Endothelial cell (in vitro differentiated cells): Measurements from ENCODE around the gene ZNF579. TPM values are rescaled to one million over a fixed set of nuclear protein-coding genes. Genes with fewer than 3 reads are reported as not detected.

ENCODE experiments used
- DNase-seq: peaks from one replicate; pipeline ENCODE4 v3.0.0; 2021; ENCODE audit warnings: low spot score
- H3K27ac Mint-ChIP-seq: one replicate; pipeline ENCODE4 v1.8.0; 2021; ENCODE audit warnings: mixed read lengths, inconsistent platforms; ENCODE audit not compliant: unreplicated experiment
- H3K27me3 Mint-ChIP-seq: one replicate; pipeline ENCODE4 v1.8.0; 2021; ENCODE audit warnings: mild to moderate bottlenecking, moderate library complexity, mixed read lengths, inconsistent platforms; ENCODE audit not compliant: unreplicated experiment
- H3K36me3 Mint-ChIP-seq: one replicate; pipeline ENCODE4 v1.8.0; 2021; ENCODE audit warnings: mild to moderate bottlenecking, low read depth, mixed read lengths, inconsistent platforms; ENCODE audit not compliant: unreplicated experiment
- H3K4me1 Mint-ChIP-seq: one replicate; pipeline ENCODE4 v1.8.0; 2021; ENCODE audit warnings: mild to moderate bottlenecking, mixed read lengths, inconsistent platforms; ENCODE audit not compliant: unreplicated experiment
- H3K4me3 Mint-ChIP-seq: one replicate; pipeline ENCODE4 v1.8.0; 2021; ENCODE audit warnings: mild to moderate bottlenecking, mixed read lengths, inconsistent platforms; ENCODE audit not compliant: unreplicated experiment
- H3K9me3 Mint-ChIP-seq: one replicate; pipeline ENCODE4 v1.8.0; 2021; ENCODE audit warnings: mixed read lengths, inconsistent platforms; ENCODE audit not compliant: unreplicated experiment
- total RNA-seq: library from RNA; stranded (reverse); fragmentation: NEBNext Ultra II Directional; extraction: Animal tissue kit (Norgen Biotek cat#: 25700); gene quantifications from one replicate; pipeline ENCODE4 v1.2.1, GENCODE V29; 2021; ENCODE audit not compliant: unreplicated experiment
- TF ChIP-seq, protein P1 (sequence below): fragments of 200-600 bp; sonication (generic); IDR thresholded peaks from one replicate; pipeline ENCODE4 v1.5.0; 2021; ENCODE audit warnings: antibody characterized with exemption; ENCODE audit not compliant: unreplicated experiment

ZNF579 gene
- total RNA-seq, 1 donor from 2014 or later = 36.4 TPM

DNA sequence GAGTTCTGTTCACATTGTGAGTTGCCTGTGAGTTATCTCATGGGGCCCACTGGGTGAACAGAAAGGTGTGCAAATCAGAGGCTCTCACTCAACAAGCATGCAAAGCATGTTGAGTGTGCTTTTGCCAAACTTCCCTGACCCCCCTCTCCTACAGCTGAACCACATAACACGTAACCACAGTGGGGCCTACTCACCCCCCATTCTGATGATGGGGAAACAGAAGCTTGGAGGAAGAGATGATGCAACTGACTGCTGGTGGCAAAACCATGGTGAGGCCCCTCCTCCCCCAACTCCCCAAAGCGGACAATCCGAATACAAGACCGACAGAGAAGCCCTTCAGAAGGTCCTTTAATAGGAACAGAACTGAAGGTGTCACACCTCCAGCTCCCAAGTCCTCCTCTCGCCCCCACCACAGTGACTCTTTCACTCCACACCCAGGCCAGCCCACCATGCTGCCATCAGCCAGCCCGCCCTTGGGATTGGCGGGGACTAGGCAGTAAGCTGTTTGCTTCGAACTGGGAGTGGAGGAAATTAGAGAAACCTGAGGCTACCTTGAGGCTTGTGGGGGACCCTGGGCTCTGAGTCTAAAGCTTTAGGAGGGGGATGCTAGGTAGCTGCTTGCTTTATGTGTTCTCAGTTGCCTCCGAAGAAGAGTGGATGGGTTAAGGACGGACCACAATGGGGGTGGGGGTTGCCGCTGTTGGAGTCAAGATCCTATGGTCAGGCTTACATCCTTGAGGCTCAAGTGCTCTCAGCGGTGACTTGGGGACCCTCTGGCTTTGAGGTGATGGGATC, 40.0 kb upstream of the ZNF579 start:
- TF ChIP-seq, protein P1, sequence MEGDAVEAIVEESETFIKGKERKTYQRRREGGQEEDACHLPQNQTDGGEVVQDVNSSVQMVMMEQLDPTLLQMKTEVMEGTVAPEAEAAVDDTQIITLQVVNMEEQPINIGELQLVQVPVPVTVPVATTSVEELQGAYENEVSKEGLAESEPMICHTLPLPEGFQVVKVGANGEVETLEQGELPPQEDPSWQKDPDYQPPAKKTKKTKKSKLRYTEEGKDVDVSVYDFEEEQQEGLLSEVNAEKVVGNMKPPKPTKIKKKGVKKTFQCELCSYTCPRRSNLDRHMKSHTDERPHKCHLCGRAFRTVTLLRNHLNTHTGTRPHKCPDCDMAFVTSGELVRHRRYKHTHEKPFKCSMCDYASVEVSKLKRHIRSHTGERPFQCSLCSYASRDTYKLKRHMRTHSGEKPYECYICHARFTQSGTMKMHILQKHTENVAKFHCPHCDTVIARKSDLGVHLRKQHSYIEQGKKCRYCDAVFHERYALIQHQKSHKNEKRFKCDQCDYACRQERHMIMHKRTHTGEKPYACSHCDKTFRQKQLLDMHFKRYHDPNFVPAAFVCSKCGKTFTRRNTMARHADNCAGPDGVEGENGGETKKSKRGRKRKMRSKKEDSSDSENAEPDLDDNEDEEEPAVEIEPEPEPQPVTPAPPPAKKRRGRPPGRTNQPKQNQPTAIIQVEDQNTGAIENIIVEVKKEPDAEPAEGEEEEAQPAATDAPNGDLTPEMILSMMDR = no peak
- H3K9me3 Mint-ChIP-seq = no peaks in the 10 kb centered on the region
- H3K27ac Mint-ChIP-seq = no peak overlapping the region
- H3K27me3 Mint-ChIP-seq = peaks cover 17% of the 10 kb centered on the region
- no peak for DNase-seq
- no peak overlapping the region for H3K4me3 Mint-ChIP-seq
- H3K4me1 Mint-ChIP-seq = peaks cover 16% of the 10 kb centered on the region
- peaks cover 17% of the 10 kb centered on the region for H3K36me3 Mint-ChIP-seq

DNA sequence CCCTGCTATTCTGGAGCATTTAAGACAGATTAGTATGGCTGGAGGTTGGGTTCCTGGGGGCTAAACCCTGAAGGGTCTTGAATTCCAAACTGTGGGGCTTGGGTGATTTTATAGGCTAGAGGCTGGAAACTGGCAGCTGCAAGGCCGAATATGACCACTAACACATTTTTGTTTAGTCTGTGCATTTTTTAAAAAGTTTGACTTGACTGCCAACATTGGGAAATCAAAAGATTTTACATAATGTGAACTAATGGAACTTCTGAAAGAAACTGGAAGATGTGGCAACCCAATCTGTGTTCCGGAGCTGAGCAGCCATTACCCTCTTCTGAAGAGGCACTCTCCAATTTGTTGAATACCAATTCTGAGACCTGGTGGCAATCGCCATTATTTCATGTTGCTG, 38.6 kb upstream of the ZNF579 start:
- H3K4me1 Mint-ChIP-seq = peaks cover 9% of the 10 kb centered on the region
- DNase-seq = no peak
- H3K4me3 Mint-ChIP-seq = no peak overlapping the region
- H3K27me3 Mint-ChIP-seq = peaks cover 17% of the 10 kb centered on the region
- no peaks in the 10 kb centered on the region for H3K9me3 Mint-ChIP-seq
- peaks cover 17% of the 10 kb centered on the region for H3K36me3 Mint-ChIP-seq
- TF ChIP-seq, protein P1 = no peak
- H3K27ac Mint-ChIP-seq = no peak overlapping the region

DNA sequence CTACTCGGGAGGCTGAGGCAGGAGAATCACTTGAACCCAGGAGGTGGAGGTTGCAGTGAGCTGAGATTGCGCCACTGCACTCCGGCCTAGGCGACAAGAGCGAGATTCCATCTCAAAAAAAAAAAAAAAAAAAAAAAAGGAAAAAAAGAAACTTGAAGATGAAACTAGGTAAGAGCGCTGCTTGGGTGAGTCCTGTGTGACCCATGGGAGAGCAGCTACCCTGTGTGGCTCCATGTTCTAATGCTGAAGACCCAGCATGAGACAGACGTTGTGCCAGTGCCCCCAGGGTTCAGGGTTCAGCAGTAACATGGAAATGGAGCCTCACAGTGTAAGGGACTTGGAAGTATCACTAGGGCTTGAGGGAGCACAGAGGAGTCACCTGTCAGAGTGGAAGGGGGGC, 37.8 kb upstream of the ZNF579 start:
- H3K4me3 Mint-ChIP-seq = no peak overlapping the region
- no peaks in the 10 kb centered on the region for H3K9me3 Mint-ChIP-seq
- H3K27ac Mint-ChIP-seq = no peak overlapping the region
- H3K4me1 Mint-ChIP-seq = peaks cover 3% of the 10 kb centered on the region
- TF ChIP-seq, protein P1 = no peak
- H3K36me3 Mint-ChIP-seq = peaks cover 13% of the 10 kb centered on the region
- peaks cover 12% of the 10 kb centered on the region for H3K27me3 Mint-ChIP-seq
- DNase-seq = no peak

DNA sequence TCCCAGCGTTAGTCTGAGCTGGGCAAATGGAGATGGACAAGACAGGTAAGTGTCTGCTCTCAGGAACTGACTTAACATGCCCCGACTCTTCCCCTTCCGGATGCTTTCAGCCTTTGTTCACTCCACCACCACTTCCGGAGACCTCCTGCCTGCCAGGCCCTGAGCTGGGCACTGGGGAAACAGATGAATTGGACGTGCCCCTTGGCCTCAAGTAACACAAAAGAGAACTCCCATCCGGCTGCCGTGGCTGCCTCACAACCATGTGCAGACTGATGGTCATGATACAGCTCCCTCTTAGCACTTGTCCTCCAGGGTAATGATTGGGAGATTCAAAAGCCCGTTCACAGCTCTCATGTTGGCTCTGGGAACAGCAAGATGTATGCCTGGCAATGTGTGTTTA, 36.8 kb upstream of the ZNF579 start:
- peaks cover 13% of the 10 kb centered on the region for H3K27me3 Mint-ChIP-seq

More for the DNA sequence above, 36.8 kb upstream of the ZNF579 start:
- Mint-ChIP-seq H3K27ac (peak overlapping the region; percentile 64), H3K4me1 (no peaks in the 10 kb centered on the region), H3K9me3 (no peaks in the 10 kb centered on the region), H3K4me3 (peak overlapping the region; percentile 71), H3K36me3 (peaks cover 10% of the 10 kb centered on the region)
- TF ChIP-seq, protein P1 = no peak
- no peak for DNase-seq
